NB4 (cell line): ENCODE measurements around the gene EMC10.

Experiments
- DNase-seq: peaks from one replicate; pipeline ENCODE4 v3.0.0; 2010; ENCODE audit warnings: low read depth
- H3K4me3 ChIP-seq: one replicate; pipeline ENCODE4 v1.5.1; 2011; ENCODE audit warnings: mild to moderate bottlenecking, low read depth, low read length, moderate library complexity
- MYC ChIP-seq: IDR thresholded peaks from 2 replicates; pipeline ENCODE4 v1.6.1; 2011; ENCODE audit warnings: low read depth, low read length
- POLR2A ChIP-seq: IDR thresholded peaks from 2 replicates; pipeline ENCODE4 v1.6.1; 2011; ENCODE audit warnings: mild to moderate bottlenecking; ENCODE audit not compliant: insufficient read length; ENCODE audit errors: extremely low read depth
- TF ChIP-seq, protein P1 (sequence below): IDR thresholded peaks from 2 replicates; pipeline ENCODE4 v1.6.1; 2011; ENCODE audit warnings: low read depth, low read length
- TF ChIP-seq, protein P2 (sequence below): IDR thresholded peaks from one replicate; pipeline ENCODE4 v1.5.1; 2012; ENCODE audit warnings: low read depth, low read length

EMC10 gene

DNA sequence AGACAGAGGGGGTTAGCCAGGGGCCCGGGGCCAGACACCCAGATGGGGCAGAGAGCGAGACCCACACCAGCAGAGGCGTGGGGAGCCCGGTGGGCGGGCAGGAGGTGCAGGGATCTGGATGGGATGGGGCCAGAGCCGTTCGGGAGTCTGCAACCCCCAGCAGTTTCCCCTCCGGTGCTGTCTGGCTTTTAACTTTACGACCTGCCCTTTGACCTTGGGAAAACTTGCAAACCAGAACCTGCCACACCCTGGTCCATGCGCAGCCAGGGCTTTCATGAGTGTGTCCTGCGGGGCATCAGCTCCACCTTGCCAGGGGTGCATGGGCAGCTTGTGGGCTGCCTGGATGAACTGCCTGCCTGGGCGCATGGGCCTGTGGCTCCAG lies 24.9 kb downstream of the EMC10 start:
- DNase-seq: no peak
- TF ChIP-seq, protein P1, sequence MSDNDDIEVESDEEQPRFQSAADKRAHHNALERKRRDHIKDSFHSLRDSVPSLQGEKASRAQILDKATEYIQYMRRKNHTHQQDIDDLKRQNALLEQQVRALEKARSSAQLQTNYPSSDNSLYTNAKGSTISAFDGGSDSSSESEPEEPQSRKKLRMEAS: no peak
- TF ChIP-seq POLR2A (no peak), MYC (no peak)
- TF ChIP-seq, protein P2, sequence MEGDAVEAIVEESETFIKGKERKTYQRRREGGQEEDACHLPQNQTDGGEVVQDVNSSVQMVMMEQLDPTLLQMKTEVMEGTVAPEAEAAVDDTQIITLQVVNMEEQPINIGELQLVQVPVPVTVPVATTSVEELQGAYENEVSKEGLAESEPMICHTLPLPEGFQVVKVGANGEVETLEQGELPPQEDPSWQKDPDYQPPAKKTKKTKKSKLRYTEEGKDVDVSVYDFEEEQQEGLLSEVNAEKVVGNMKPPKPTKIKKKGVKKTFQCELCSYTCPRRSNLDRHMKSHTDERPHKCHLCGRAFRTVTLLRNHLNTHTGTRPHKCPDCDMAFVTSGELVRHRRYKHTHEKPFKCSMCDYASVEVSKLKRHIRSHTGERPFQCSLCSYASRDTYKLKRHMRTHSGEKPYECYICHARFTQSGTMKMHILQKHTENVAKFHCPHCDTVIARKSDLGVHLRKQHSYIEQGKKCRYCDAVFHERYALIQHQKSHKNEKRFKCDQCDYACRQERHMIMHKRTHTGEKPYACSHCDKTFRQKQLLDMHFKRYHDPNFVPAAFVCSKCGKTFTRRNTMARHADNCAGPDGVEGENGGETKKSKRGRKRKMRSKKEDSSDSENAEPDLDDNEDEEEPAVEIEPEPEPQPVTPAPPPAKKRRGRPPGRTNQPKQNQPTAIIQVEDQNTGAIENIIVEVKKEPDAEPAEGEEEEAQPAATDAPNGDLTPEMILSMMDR: no peak
- H3K4me3 ChIP-seq: no peak overlapping the region

DNA sequence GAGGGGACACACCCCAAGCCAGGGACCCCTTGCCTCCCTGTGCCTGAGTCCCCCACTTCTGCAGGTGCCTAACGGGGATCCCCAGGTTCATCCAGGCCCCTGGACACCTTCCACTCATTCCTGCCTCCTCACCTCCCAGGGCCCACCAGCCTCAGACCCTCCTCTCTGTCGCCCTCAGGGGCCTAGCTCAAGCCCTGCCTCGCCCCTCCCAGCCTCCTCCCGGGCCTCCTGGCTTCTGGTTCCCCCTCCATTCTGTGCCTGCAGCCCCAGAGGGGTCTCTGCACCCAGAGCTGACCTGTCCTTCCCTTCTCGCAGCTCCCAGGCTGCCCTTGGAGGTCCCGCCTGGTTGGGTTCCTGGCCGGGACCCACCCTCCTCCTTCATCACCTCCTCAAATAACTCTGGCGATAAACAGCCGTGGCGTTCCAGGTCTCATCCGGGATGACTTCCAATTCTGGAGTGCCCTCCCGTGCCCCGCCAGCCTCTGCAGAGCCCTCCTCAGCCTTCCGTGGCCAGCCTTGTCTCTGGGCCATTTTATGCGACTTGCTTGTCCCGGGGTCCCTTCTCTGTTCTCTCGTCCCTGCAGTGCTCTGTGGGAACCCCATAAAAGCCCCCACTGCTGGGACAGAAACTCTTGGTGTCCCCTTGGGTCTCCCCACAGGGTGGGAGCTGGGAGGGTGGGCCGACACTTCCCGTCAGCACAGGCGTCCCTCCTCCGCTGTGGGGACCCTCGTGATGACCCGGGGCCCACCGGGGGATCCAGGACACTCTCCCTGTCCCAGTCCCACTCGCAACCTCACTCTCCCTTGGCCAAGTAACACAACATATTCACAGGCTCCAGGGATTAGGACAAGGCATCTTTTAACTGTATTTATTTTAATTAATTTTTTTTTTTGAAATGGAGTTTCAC lies 25.5 kb downstream of the EMC10 start:
- no peak overlapping the region for H3K4me3 ChIP-seq
- TF ChIP-seq, protein P1: no peak
- TF ChIP-seq, protein P2: no peak
- TF ChIP-seq MYC (no peak), POLR2A (no peak)

DNA sequence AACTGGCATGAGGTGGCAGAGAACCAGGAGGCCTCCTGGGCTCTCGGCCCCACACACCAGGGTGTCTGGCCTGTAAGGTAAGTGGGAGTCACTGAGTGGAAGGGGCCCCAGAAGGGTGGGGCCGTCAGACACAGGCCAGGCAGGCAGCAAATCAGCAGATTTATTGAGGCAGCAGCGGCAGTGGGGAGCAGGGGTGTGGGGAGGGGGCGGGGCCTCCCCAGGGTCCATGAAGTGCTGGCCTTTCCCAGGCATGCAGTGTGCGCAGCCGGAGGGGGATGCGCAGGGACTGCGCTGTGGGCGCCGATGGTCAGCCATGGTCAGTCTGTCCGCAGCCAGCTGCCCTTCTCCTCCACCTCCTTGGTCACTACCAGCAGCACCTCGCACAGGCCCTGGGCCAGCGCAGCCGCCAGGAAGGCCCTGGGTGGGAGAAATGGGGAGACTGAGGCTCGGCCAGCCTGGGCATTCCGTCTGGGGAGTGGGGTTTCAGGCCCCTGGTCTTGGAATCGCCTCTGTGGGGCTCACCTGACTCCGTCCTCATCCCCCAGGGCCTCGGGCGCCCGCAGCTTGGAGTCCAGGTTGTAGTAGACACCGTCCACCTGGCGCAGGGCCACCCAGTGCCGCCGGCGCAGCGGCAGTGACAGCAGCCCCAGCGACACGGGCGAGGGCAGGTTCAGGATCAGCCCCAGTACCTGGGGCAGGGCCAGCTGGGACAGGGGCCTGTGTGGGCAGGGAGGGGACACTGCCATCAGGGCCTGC lies 29.7 kb downstream of the EMC10 start:
- DNase-seq: no peak
- TF ChIP-seq, protein P2: no peak
- H3K4me3 ChIP-seq: no peak overlapping the region

More for the DNA sequence above, 25.5 kb downstream of the EMC10 start:
- DNase-seq: no peak

DNA sequence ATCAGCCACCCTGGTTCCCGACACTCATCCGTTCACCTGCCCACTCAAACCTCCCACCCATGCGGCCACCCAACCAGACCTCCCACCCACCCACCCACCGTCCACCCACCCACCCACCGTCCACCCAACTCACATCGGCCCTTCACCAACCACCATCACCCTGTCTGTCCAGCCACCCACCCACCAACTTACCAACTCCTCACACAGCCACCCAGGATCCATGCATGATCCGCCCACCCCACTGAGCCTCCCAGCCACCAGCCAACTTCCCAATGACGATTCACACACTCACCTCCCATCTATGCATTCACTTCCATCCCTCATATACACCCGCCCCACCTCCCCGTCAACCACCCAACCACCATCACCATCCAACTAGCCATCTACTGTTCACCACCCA lies 30.4 kb downstream of the EMC10 start:
- no peak overlapping the region for H3K4me3 ChIP-seq
- TF ChIP-seq, protein P1: no peak
- TF ChIP-seq MYC (no peak), POLR2A (no peak)
- TF ChIP-seq, protein P2: no peak
- DNase-seq: no peak

DNA sequence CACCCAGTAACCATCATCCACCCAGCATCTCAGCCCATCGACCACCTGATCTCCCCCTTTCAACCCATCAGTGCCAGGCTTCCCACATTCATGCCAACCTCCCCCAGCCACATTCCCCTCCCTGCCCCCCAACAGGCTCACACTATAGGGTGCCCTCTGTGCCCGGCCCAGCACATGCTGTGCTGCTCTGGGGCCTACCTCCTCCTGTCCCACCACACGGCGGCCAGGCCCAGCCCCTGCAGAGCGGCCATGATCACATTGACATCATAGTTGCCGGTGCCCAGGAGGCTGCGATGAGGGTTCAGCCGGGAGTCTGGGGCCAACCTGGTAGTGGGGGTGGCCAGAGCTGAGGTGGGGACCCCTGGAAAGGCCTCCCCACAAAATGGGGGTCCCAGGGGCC lies 31.1 kb downstream of the EMC10 start:
- no peak for TF ChIP-seq MYC
- TF ChIP-seq, protein P1: no peak
- TF ChIP-seq, protein P2: no peak
- no peak for TF ChIP-seq POLR2A

More for the DNA sequence above, 31.1 kb downstream of the EMC10 start:
- no peak for DNase-seq
- H3K4me3 ChIP-seq: no peak overlapping the region
